Muscle of arm (tissue), 12 donors: ENCODE data around the gene TXNDC11. TPM values are rescaled to one million over a fixed set of nuclear protein-coding genes. Genes with fewer than 3 reads are reported as not detected.

Experiments used
- DNase-seq: peaks from one replicate; pipeline ENCODE4 v3.0.0-alpha.2; 2013
- polyA plus RNA-seq, 12 donors: library from polyadenylated mRNA; unstranded; fragments of 120-200 nt; gene quantifications; one replicate each; pipeline ENCODE4 v1.2.1, GENCODE V29; 2013; ENCODE audit not compliant: insufficient read length in 12 of 12

Gene TXNDC11
- polyA plus RNA-seq, 12 donors: 12.4 to 28.6 (median 21.7) TPM; not detected in 1

GRCh38 chr16:11662582-11662981 lies 80.1 kb downstream of the TXNDC11 start:
- DNase-seq: no peak

DNA sequence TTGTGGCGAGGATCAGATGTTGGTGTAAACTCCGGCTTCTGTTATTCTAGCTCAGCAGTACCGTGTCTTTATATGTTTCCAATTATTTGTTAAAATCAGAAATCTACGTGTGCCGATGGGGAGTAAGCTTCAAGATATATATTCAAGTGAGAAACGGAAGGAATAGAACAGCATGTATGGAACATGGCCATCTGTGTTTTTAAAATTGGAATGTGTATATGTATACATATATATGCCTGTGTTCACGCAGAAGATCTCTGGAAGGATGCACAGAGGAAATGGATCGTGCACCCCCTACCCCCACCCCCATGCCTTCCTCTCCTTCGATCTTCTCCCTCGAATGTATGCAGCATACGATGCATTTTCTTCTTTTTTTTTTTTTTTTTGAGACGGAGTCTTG lies 82.1 kb downstream of the TXNDC11 start:
- no peak for DNase-seq

DNA sequence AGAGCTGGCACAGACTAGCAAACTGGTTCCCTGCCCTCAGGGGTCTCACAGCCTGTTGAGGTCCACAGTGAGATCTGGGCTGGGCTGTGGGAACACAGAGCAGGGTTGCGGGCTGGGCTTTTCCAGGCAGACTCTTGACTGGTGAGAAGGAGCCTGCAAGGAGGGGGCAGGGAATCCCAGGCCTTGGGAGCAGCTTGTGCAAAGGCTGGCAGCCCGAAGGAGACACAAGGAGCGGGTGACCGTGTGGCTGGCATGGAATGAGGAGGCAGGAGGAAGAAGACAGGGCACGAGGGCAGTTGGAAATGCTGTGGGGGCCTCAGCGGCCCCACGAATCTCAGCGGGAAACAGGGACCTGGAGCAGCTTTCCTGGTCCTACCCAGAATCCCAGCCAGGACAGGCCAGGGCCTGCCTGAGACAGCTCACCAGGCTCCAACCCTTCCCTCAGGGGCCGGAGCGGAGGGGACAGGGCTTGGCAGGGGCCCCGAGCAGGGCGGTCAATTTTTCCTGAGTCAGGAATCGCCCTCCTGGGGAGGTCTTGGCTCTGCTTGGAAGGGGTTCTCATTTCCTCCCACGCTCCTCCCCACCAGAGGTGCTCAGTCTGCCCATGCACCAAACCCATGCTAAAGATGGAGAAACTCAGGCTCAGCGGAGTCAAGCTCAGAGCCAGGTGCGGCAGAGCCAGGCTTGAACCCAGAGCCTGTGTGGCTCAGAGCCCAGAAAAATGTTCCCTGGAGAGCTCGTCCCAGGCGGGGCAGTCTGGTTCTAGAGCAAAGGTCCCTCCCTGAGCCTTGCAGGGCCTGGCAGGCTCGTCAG lies 83.6 kb downstream of the TXNDC11 start:
- no peak for DNase-seq

DNA sequence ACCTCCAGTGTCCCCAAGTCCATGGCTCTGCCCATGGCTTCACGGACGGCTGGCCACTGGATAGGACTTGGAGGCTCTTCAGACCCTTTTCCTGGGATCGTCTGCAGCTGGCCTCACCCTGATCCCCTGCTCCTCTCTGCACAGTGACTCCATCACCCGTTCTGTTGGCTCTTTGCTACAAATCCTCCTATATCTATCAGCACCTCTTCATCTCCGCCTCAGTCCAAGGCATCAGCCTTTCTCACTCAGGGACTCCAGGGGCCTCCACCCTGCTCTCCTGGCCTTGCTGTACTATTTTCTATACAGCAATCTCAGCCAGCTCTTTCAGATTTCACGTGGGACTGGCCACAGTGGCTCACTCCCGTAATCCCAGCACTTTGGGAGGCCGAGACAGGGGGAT lies 85.1 kb downstream of the TXNDC11 start:
- no peak for DNase-seq

GRCh38 chr16:11655655-11656054 lies 87.0 kb downstream of the TXNDC11 start:
- DNase-seq: no peak

DNA sequence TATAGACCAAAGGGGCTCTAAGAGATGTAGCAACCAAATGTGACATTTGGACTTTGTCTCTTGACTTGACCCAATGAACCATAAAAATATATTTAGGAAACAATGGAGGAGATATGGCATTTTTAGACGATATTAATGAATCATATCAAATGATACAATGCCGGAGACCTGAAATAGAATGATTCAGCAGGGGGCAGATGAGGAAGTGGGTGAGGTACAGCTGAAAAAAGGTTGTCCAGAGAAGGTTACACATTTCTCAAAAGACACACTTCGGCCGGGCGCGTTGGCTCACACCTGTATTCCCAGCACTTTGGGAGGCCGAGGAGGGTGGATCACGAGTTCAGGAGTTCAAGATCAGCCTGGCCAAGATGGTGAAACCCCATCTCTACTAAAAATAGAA lies 90.9 kb downstream of the TXNDC11 start:
- DNase-seq: no peak

DNA sequence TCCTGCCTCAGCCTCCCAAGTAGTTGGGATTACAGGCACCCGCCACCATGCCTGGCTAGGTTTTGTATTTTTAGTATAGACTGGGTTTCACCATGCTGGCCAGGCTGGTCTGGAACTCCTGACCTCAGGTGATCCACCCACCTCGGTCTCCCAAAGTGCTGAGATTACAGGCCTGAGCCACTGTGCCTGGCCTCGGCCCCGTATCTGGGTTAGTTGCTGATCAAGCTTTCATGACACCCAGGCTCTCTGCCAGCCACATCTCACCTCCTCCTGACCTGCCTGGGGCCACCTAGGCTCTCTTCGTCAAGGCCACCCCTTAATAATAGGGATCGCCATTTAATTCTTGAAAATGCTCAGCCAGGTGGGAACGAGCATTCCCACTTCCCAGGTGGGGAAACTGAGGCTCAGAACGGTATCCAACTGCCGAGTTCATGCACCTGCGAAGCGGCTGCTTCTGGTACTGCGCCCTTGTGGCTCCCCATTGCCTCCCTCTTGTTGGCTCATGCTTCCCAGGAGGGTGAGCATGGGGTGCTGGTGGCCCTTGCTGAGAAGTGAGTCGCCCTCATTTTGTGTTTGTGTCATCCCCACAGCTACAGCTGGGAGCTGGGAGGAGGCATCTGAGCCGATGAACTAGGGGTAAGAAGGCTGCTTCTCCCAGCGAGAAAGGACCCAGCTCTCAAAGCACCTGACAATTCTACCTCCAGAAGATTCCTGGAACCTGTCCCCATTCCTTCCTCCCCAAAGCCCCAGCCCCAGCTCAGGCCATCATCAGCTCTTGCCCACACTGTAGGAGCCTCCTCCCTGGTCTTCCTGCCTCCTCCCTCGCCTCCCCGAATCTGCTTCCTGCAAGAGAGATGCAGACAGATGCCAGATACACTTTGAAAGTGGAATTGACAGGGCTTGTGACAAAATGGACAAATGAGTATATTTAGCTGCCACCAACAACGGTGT lies 91.7 kb downstream of the TXNDC11 start:
- no peak for DNase-seq

DNA sequence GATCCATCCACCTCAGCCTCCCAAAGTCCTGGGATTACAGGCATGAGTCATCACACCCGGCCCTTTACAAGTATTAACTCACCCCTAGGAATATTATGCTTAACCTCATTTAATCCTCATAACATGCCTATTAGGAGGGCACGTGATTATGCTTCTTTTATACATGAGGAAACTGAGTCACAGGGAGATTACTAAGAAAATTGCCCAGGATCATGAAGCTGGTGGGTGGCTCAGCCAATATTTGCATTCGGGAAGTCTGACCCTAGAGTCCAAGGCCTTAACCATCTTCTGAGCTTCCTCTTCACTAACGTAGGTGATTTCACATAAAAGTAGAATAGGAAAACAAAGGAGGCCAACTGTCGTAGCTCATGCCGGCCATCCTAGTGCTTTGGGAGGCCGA lies 93.4 kb downstream of the TXNDC11 start:
- no peak for DNase-seq

DNA sequence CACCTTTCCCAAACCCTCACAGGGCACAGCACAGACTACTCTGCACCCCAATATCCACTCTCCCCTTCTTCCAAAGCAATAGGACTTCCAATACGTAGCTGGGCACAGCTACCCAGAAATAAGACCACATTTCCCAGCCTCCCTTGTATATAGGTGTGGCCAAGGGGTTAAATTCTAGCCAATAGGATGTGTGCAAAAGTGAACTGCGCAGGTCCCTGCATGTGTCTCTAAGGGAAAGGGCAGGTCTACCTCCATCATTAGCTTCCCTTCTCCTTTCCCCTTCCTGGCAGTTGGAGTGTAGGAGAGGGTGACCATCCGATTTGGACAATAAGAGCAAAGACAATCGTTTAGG lies 99.9 kb downstream of the TXNDC11 start:
- no peak for DNase-seq

- peak; percentile 57 for DNase-seq
These were observed 101.5 kb downstream of the TXNDC11 start for GRCh38 chr16:11640987-11641817.

GRCh38 chr16:11639925-11640899 lies 102.4 kb downstream of the TXNDC11 start:
- DNase-seq: peak; percentile 77

DNA sequence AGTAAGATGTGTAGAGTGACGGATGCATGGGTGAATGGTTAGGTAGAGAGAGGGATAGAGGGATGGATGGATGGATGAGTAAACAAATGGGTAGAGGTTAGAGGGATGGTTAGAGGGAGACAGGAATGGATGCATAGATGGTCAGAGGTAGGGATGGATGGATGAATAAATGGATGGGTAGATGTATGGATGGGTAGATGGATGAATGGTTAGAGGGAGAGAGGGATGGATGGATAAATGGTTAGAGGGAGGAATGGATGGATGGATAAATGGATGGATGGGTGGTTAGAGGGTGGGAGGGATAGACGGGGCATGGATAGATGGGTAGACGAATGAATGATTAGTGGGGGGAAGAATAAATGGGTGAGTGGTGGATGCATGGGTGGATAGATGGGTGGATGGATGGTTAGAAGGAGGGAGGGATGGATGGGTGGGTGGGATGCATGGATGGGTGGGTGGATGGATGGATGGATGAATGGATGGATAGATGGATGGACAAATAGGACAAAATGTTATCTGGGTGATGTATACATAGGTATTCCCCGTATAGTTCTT lies 103.6 kb downstream of the TXNDC11 start:
- no peak for DNase-seq

- no peak for DNase-seq
These were observed 104.5 kb downstream of the TXNDC11 start for GRCh38 chr16:11638140-11638539.

GRCh38 chr16:11637320-11637719 lies 105.3 kb downstream of the TXNDC11 start:
- DNase-seq: no peak

DNA sequence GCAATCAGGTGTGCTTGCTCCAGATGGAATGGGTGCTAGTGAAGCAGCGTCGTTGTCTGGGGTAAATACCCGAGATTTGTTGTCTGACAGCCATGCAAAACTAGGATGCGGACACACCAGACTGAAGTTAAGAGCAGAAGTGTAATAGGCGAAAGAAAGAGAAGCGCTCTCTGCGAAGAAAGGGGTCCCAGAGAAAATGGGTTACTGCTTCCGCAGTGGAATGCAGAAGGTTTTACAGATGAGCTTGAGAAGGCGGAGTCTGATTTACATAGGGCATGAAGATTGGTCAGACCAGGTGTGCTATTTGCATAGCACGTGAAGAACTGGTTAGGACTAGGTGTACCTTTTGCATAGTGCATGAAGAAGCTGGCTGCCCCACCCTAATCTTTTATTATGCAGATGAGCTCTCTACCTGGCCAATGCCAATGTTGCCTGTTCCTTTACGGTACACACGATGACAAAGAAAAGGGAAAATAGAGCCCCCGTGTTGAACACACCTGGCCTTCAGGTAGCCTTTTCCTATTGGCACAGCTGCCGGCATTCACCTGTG lies 106.4 kb downstream of the TXNDC11 start:
- no peak for DNase-seq

- DNase-seq: no peak
These were observed 106.9 kb downstream of the TXNDC11 start for GRCh38 chr16:11635679-11636171.

GRCh38 chr16:11635113-11635652 lies 107.5 kb downstream of the TXNDC11 start:
- no peak for DNase-seq

DNA sequence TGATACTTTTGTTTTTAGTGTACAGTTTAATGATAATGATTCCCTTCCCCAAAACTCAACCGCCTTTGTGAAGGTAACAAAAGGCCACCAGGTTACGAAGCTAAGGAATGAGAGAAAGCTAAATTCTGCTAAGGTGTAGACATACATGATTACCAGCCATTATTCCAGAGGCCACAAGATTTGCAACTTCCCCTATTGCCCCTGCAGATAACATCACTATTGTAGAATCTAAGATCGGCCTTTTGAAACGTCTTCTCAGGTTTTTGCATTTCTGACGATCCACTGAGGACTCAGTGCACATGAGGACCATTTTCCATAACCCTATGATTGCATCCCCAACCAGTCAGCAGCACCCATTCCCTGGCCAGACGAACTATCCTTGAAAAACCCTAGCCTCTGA lies 108.3 kb downstream of the TXNDC11 start:
- no peak for DNase-seq

DNA sequence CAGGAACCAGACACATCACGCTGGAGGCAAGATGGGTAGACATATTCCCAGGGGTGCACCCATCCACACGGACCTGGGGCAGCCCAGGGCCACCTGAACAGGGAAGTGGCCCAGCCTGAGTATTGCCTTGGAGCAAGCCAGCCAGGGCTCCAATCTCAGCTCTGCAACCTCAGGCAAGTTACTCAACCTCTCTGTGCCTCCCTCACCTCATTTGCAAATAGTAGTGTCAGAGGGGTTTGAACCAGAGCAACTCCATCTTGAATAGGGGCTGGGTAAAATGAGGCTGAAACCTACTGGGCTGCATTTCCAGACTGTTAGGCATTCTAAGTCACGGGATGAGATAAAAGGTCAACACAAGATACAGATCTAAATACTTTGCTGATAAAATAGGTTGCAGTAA lies 109.5 kb downstream of the TXNDC11 start:
- DNase-seq: no peak
